ENCODE measurements around the gene RNF13. TPM values are rescaled to one million over a fixed set of nuclear protein-coding genes. Genes with fewer than 3 reads are reported as not detected.
"Not testable (repeated sequence)": the region's sequence is repeated elsewhere in the genome, so short reads cannot be mapped to it uniquely, and the experiment has no call there.

Gene RNF13
- total and polyA plus RNA-seq, 4 experiments from 2014 or later: 63.3 to 136 (median 98.7) TPM

DNA sequence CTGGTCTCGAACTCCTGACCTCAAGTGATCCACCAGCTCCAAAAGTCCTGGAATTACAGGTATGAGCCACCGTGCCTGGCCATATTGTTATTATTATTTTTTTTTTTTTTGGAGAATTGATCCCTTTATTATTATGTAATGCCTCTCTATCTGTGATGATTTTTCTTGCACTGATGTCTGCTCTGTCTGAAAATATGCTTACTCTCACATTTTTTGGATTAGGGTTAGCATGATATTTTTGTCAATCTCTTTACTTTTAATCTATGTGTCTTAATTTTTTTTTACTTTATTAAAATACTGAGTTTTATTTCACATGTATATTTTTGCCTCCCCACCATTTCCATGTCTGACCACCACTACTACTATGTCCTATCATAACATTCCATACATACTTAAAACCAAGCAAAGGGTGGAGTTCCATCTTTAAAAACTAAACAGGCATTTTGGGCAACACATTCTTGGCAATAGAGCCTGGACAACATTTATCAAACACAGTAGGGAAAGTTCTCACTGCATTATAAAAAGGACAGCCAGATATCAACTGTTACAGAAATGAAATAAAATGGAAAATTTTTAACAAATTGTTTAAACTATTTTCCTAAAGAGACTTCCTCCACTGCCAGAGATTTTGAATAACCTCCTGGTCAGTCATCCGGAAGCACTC, 125.5 kb downstream of the RNF13 start:
- H3K27ac Mint-ChIP-seq; H3K27ac ChIP-seq (ENCODE audit: low read depth, low read length); intact Hi-C loops (cut with micrococcal nuclease); POLR2A ChIA-PET (ENCODE audit: partially characterized antibody); DNase-seq; H3K9me3 Mint-ChIP-seq; H3K4me3 ChIP-seq (ENCODE audit: low read length in 2 of 2); H3K4me3 Mint-ChIP-seq; H3K27me3 ChIP-seq (ENCODE audit: insufficient read depth, low read length); H3K36me3 ChIP-seq (ENCODE audit: insufficient read depth, low read length); H3K27me3 Mint-ChIP-seq; H3K9me3 ChIP-seq (ENCODE audit: control insufficient read depth in 1 of 2, low read length in 2 of 2); H3K4me1 ChIP-seq (ENCODE audit: insufficient read depth, low read length): not testable (repeated sequence)
- CTCF ChIA-PET (ENCODE audit: partially characterized antibody): interaction anchor here (1.7 to 2.1 kb wide), 3 partner anchors 28 to 284 kb away, joined by 5 to 11 read pairs (median 6); no protein-coding TSS in a partner anchor
- H3K4me1 Mint-ChIP-seq: peaks cover 20 to 27% (median 24%) of the 10 kb centered on the region in 4 donors
- H3K36me3 Mint-ChIP-seq: peaks cover 23 to 24% of the 10 kb centered on the region in 2 donors

DNA sequence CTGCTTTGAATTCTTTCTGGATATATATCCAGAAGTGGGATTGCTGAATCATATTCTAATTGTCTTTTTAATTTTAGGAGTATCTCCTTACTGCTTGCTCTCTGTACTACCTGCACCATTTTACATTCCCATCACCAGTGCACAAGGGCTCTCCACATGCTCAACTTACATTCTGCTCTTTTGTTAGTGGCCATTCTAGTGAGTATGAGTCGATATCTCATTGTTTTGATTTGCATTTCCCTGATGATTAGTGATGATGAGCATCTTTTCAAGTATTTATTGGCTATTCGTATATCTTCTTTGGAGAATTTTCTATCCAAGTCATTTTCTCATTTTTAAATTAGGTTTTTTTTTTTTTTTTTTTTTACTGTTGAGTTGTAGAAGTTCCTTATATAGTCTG, 128.2 kb downstream of the RNF13 start:
- no peaks in the 10 kb centered on the region for H3K27me3 Mint-ChIP-seq
- H3K36me3 ChIP-seq (ENCODE audit: insufficient read depth, low read length): no peaks in the 10 kb centered on the region
- POLR2A ChIA-PET (ENCODE audit: partially characterized antibody): no interaction called here

DNA sequence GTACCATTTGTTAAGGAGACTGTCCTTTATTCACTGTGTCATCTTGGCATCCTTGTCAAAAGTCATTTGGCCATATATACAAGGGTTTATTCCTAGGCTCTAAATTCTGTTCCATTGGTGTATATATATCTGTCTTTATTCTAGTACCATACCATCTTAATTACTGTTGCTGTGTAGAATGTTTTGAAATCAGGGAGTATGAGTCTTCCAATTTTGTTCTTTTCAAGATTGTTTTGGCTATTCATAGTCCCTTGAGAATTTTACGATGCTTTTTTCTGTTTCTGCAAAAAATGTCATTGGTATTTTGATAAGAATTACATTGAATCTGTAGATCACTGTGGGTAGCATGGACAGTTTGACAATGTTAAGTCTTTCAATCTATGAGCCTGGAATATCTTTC, 128.9 kb downstream of the RNF13 start:
- H3K27ac ChIP-seq (ENCODE audit: low read depth, low read length): no peak overlapping the region
- no peak overlapping the region for H3K27ac Mint-ChIP-seq
- peaks cover 13 to 34% (median 17%) of the 10 kb centered on the region in 4 donors for H3K4me1 Mint-ChIP-seq
- H3K9me3 ChIP-seq (ENCODE audit: control insufficient read depth in 1 of 2, low read length in 2 of 2): no peaks in the 10 kb centered on the region
- H3K4me3 Mint-ChIP-seq: peak overlapping the region in 1 of 8 donors; percentile 0
- intact Hi-C loops (cut with micrococcal nuclease): no loop called here
- DNase-seq: no peak
- ChIA-PET POLR2A (ENCODE audit: partially characterized antibody) (no interaction called here), CTCF (ENCODE audit: partially characterized antibody) (interaction anchor here (0.6 kb wide), 1 partner anchor 36 kb away, joined by 4 read pairs; no protein-coding TSS in a partner anchor)
- H3K4me3 ChIP-seq (ENCODE audit: low read length in 2 of 2): no peak overlapping the region
- peaks cover 35 to 44% of the 10 kb centered on the region in 2 donors for H3K36me3 Mint-ChIP-seq
- peaks cover 1% of the 10 kb centered on the region for H3K4me1 ChIP-seq (ENCODE audit: insufficient read depth, low read length)
- H3K27me3 ChIP-seq (ENCODE audit: insufficient read depth, low read length): no peaks in the 10 kb centered on the region
- no peaks in the 10 kb centered on the region for H3K36me3 ChIP-seq (ENCODE audit: insufficient read depth, low read length)
- H3K9me3 Mint-ChIP-seq: peaks cover 0 to 7% (median under 1%) of the 10 kb centered on the region in 8 donors
- no peaks in the 10 kb centered on the region for H3K27me3 Mint-ChIP-seq

More for the DNA sequence above, 128.2 kb downstream of the RNF13 start:
- intact Hi-C loops (cut with micrococcal nuclease): no loop called here
- no peak overlapping the region for H3K27ac Mint-ChIP-seq
- H3K9me3 Mint-ChIP-seq: peaks cover 0 to 7% (median under 1%) of the 10 kb centered on the region in 8 donors
- H3K4me3 ChIP-seq (ENCODE audit: low read length in 2 of 2): no peak overlapping the region
- no peak overlapping the region for H3K27ac ChIP-seq (ENCODE audit: low read depth, low read length)
- peaks cover 4% of the 10 kb centered on the region for H3K4me1 ChIP-seq (ENCODE audit: insufficient read depth, low read length)
- H3K9me3 ChIP-seq (ENCODE audit: control insufficient read depth in 1 of 2, low read length in 2 of 2): no peaks in the 10 kb centered on the region
- H3K4me1 Mint-ChIP-seq: peaks cover 16 to 31% (median 19%) of the 10 kb centered on the region in 4 donors
- no peak overlapping the region for H3K4me3 Mint-ChIP-seq
- H3K27me3 ChIP-seq (ENCODE audit: insufficient read depth, low read length): no peaks in the 10 kb centered on the region
- H3K36me3 Mint-ChIP-seq: peaks cover 31 to 37% of the 10 kb centered on the region in 2 donors
- no peak for DNase-seq
- CTCF ChIA-PET (ENCODE audit: partially characterized antibody): no interaction called here

DNA sequence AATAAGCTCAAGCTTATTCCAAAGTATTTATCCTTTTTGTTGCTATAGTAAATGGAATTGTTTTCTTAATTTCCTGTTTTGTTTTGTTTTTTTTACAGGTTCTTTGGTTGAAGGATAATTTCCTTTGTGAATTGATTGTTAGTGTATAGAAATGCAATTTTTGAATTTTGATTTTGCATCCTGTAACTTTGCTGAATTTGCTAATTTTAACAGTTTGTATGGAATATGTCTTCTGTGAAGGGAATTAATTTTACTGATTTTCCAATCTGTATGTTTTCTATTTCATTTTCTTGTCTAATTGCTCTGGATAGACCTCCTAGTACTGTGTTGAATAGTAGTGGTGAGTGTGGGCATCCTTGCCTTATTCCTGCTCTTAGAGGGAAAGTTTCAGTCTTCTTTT, 129.4 kb downstream of the RNF13 start:
- no peak overlapping the region for H3K4me3 ChIP-seq (ENCODE audit: low read length in 2 of 2)
- Mint-ChIP-seq H3K4me3 (no peak overlapping the region), H3K9me3 (peaks cover 0 to 7% (median under 1%) of the 10 kb centered on the region in 8 donors), H3K27ac (no peak overlapping the region), H3K27me3 (no peaks in the 10 kb centered on the region), H3K36me3 (peaks cover 35 to 46% of the 10 kb centered on the region in 2 donors), H3K4me1 (peaks cover 11 to 36% (median 18%) of the 10 kb centered on the region in 4 donors)
- CTCF ChIA-PET (ENCODE audit: partially characterized antibody): no interaction called here
- no peaks in the 10 kb centered on the region for H3K27me3 ChIP-seq (ENCODE audit: insufficient read depth, low read length)
- H3K27ac ChIP-seq (ENCODE audit: low read depth, low read length): no peak overlapping the region
- DNase-seq: no peak
- no peaks in the 10 kb centered on the region for H3K4me1 ChIP-seq (ENCODE audit: insufficient read depth, low read length)
- intact Hi-C loops (cut with micrococcal nuclease): no loop called here
- POLR2A ChIA-PET (ENCODE audit: partially characterized antibody): no interaction called here
- H3K36me3 ChIP-seq (ENCODE audit: insufficient read depth, low read length): no peaks in the 10 kb centered on the region
- no peaks in the 10 kb centered on the region for H3K9me3 ChIP-seq (ENCODE audit: control insufficient read depth in 1 of 2, low read length in 2 of 2)

DNA sequence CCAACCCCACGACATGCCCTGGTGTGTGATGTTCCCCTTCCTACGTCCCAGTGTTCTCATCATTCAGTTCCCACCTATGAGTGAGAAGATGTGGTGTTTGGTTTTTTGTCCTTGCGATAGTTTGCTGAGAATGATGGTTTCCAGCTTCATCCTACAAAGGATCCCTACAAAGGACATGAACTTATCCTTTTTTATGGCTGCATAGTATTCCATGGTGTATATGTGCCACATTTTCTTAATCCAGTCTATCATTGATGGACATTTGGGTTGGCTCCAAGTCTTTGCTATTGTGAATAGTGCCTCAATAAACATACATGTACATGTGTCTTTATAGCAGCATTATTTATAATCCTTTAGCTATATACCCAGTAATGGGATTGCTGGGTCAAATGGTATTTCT, 131.0 kb downstream of the RNF13 start:
- DNase-seq; H3K36me3 ChIP-seq (ENCODE audit: insufficient read depth, low read length); POLR2A ChIA-PET (ENCODE audit: partially characterized antibody); H3K27ac ChIP-seq (ENCODE audit: low read depth, low read length); H3K4me3 Mint-ChIP-seq; H3K27me3 ChIP-seq (ENCODE audit: insufficient read depth, low read length); H3K27me3 Mint-ChIP-seq; H3K27ac Mint-ChIP-seq; H3K4me3 ChIP-seq (ENCODE audit: low read length in 2 of 2); H3K9me3 ChIP-seq (ENCODE audit: control insufficient read depth in 1 of 2, low read length in 2 of 2); intact Hi-C loops (cut with micrococcal nuclease); H3K9me3 Mint-ChIP-seq; H3K4me1 ChIP-seq (ENCODE audit: insufficient read depth, low read length); CTCF ChIA-PET (ENCODE audit: partially characterized antibody): not testable (repeated sequence)
- H3K4me1 Mint-ChIP-seq: peaks cover 11 to 36% (median 19%) of the 10 kb centered on the region in 4 donors
- H3K36me3 Mint-ChIP-seq: peaks cover 36 to 49% of the 10 kb centered on the region in 2 donors

DNA sequence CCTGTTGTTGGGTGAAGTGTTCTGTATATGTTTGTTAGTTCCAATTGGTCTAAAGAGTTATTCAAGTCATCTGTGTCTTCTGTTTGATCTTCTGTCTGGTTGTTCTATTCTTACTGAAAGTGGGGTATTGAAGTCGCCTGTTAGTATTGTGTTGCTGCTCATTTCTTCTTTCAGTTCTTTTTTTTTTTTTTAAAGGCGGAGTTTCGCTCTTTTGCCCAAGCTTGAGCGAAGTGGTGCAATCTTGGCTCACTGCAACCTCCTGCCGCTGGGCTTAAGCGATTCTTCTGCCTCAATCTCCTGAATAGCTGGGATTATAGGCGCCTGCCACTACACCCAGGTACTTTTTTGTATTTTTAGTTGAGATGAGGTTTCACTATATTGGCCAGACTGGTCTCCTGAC, 134.2 kb downstream of the RNF13 start:
- no peak overlapping the region for H3K4me3 Mint-ChIP-seq
- H3K27ac Mint-ChIP-seq: peak overlapping the region in 2 of 7 donors; percentile 23 to 27
- POLR2A ChIA-PET (ENCODE audit: partially characterized antibody): no interaction called here
- DNase-seq: no peak
- H3K9me3 Mint-ChIP-seq: peaks cover 0 to 7% (median under 1%) of the 10 kb centered on the region in 8 donors
- Histone ChIP-seq H3K9me3 (ENCODE audit: control insufficient read depth in 1 of 2, low read length in 2 of 2) (no peaks in the 10 kb centered on the region), H3K27me3 (ENCODE audit: insufficient read depth, low read length) (no peaks in the 10 kb centered on the region), H3K4me1 (ENCODE audit: insufficient read depth, low read length) (no peaks in the 10 kb centered on the region), H3K4me3 (ENCODE audit: low read length in 2 of 2) (no peak overlapping the region), H3K27ac (ENCODE audit: low read depth, low read length) (no peak overlapping the region), H3K36me3 (ENCODE audit: insufficient read depth, low read length) (no peaks in the 10 kb centered on the region)
- peaks cover 2 to 42% (median 14%) of the 10 kb centered on the region in 4 donors for H3K4me1 Mint-ChIP-seq
- H3K27me3 Mint-ChIP-seq: no peaks in the 10 kb centered on the region
- intact Hi-C loops (cut with micrococcal nuclease): no loop called here
- CTCF ChIA-PET (ENCODE audit: partially characterized antibody): interaction anchor here (2.6 kb wide), 1 partner anchor 11 kb away, joined by 13 read pairs; no protein-coding TSS in a partner anchor
- peaks cover 32 to 48% of the 10 kb centered on the region in 2 donors for H3K36me3 Mint-ChIP-seq

DNA sequence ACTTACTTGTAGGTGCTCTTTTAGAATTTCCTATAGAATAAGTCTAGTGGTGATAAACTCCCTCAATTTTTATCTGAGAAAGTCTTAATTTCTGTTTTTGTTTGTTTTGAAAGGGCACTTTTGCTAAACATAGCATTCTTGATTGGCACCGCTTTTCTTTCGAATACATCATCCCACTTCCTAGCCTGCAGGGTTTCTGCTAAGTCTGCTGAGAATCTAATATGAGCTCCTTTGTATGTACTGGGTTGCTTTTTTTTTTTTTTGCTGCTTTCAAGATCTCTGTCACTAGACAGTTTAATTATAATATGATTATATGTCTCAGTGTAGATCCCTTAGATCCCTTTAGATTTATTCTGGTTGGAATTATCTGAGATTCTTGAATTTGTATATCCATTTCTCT, 136.2 kb downstream of the RNF13 start:
- H3K9me3 ChIP-seq (ENCODE audit: control insufficient read depth in 1 of 2, low read length in 2 of 2): no peaks in the 10 kb centered on the region
- Mint-ChIP-seq H3K36me3 (peaks cover 22 to 32% of the 10 kb centered on the region in 2 donors), H3K27ac (peak overlapping the region in 1 of 7 donors; percentile 23), H3K4me3 (no peak overlapping the region), H3K9me3 (peaks cover 0 to 3% (median 0%) of the 10 kb centered on the region in 8 donors), H3K4me1 (peaks cover 7 to 46% (median 19%) of the 10 kb centered on the region in 4 donors), H3K27me3 (no peaks in the 10 kb centered on the region)
- DNase-seq: no peak
- H3K4me1 ChIP-seq (ENCODE audit: insufficient read depth, low read length): peaks cover 9% of the 10 kb centered on the region
- ChIA-PET POLR2A (ENCODE audit: partially characterized antibody) (no interaction called here), CTCF (ENCODE audit: partially characterized antibody) (interaction anchor here (2.9 kb wide), 1 partner anchor 12 kb away, joined by 14 read pairs; no protein-coding TSS in a partner anchor)
- H3K4me3 ChIP-seq (ENCODE audit: low read length in 2 of 2): no peak overlapping the region
- no peaks in the 10 kb centered on the region for H3K36me3 ChIP-seq (ENCODE audit: insufficient read depth, low read length)
- H3K27ac ChIP-seq (ENCODE audit: low read depth, low read length): no peak overlapping the region
- no peaks in the 10 kb centered on the region for H3K27me3 ChIP-seq (ENCODE audit: insufficient read depth, low read length)
- intact Hi-C loops (cut with micrococcal nuclease): no loop called here

All from CD4-positive, alpha-beta memory T cell (primary cell).